Stimulated activated CD8-positive, alpha-beta memory T cell treated with anti-CD3 and anti-CD28 coated beads, Interleukin-2, amount 100 ng/mL, for 48 hours (primary cell): ENCODE measurements around the gene DMAC2L.

Experiments used
- DNase-seq, 2 donors: peaks; one replicate each; pipeline ENCODE4 v3.0.0-alpha.2; 2020; ENCODE audit warnings: low read depth in 2 of 2

The DMAC2L gene

GRCh38 chr14:50321009-50321660 is 9.0 kb downstream of the DMAC2L start:
- peak in 1 of 2 donors; percentile 31 for DNase-seq

GRCh38 chr14:50331596-50331995 is 19.5 kb downstream of the DMAC2L start:
- no peak for DNase-seq

- no peak for DNase-seq
Measured at GRCh38 chr14:50333014-50333509, 20.9 kb downstream of the DMAC2L start.

GRCh38 chr14:50334211-50334610 is 22.1 kb downstream of the DMAC2L start:
- no peak for DNase-seq

- no peak for DNase-seq
Measured at GRCh38 chr14:50335389-50335788, 23.3 kb downstream of the DMAC2L start.

GRCh38 chr14:50335989-50336824 is 24.1 kb downstream of the DMAC2L start:
- DNase-seq, result no peak

GRCh38 chr14:50338587-50338986 is 26.5 kb downstream of the DMAC2L start:
- DNase-seq, result no peak

GRCh38 chr14:50339178-50339804 is 27.2 kb downstream of the DMAC2L start:
- DNase-seq, result no peak

- no peak for DNase-seq
Measured at GRCh38 chr14:50340045-50340444, 27.9 kb downstream of the DMAC2L start.

- no peak for DNase-seq
Measured at GRCh38 chr14:50340963-50341362, 28.8 kb downstream of the DMAC2L start.

GRCh38 chr14:50342221-50343078 is 30.3 kb downstream of the DMAC2L start:
- no peak for DNase-seq

- no peak for DNase-seq
Measured at GRCh38 chr14:50343434-50343833, 31.3 kb downstream of the DMAC2L start.

GRCh38 chr14:50344116-50344775 is 32.1 kb downstream of the DMAC2L start:
- DNase-seq, result peak; percentile 32 to 49

- no peak for DNase-seq
Measured at GRCh38 chr14:50344876-50345563, 32.9 kb downstream of the DMAC2L start.

- DNase-seq, result no peak
Measured at GRCh38 chr14:50345846-50346422, 33.8 kb downstream of the DMAC2L start.

- DNase-seq, result no peak
Measured at GRCh38 chr14:50347521-50347920, 35.4 kb downstream of the DMAC2L start.

- no peak for DNase-seq
Measured at GRCh38 chr14:50348933-50349332, 36.8 kb downstream of the DMAC2L start.

GRCh38 chr14:50350975-50351374 is 38.9 kb downstream of the DMAC2L start:
- no peak for DNase-seq

- DNase-seq, result no peak
Measured at GRCh38 chr14:50352584-50352983, 40.5 kb downstream of the DMAC2L start.

- DNase-seq, result no peak
Measured at GRCh38 chr14:50353126-50353525, 41.0 kb downstream of the DMAC2L start.
